ENCODE measurements around the gene CCDC88C.

Gene CCDC88C

DNA sequence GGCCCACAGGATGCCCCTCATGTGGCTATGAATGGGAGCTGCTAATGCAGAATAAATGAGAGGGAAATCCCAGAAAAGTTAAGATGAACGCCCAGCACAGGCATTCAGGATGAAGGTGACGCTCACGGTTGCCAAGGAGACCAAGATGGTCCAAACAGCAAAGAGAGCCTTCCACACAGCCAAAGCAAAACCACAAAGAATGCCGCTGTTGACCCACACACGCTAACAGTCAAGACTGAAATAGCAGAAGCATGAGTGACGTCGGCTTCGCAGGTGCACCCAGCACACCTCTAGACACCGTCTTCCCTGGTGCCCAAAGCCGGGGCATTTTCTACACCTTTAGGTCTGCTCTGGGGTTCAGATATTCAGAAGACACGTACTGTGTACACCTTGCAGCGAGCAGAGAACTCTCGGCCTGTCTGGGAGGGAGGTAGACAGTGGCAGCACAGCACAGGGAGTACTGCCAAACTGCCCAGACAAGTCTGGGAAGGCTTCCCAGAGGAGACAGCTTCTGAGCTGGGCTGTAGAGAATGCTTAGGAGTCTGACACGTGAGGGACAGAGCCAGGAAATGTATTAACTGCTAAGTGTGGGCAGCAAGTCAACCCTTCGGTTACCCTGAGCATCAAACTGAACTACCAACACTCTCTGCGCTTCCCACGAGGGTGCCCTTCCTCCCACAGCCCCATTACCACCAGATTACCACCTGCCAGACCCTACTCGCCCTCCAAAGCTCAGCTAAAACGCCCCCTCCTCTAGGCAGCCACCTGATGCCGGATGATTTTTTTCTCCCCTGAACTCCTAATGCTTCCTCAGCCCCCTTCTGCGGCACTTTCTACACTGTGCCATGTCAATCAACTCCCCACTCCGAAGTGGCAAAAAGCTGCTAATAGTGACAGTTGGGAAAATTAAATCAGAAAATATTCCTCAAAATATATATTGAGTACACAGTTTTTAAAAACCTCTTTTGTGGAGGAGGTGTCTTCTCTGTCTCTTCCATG lies 50.1 kb downstream of the CCDC88C start:
- in situ Hi-C loops (cut with MboI; ENCODE audit: low sequenced_read_pairs) = no loop called here

DNA sequence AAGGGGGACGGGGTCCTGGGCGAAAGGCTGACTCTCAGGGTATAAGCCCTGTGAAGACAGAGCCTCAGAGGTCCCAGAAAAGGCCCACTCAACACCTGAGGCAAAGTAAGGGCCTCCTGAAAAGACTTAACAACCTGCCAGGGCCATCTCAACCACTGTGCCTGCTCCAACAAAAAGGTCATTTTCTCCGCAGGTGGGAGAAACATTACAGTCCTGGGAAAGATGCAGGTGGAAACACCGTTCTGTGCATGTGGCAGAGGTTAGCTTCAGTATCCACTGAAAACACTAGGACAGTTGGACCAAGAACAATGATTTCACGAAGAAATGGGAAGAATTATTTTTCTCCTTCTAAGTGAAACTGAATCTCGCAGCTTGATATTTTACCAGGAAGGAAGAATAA lies 50.9 kb downstream of the CCDC88C start:
- in situ Hi-C loops (cut with MboI; ENCODE audit: low sequenced_read_pairs) = no loop called here

DNA sequence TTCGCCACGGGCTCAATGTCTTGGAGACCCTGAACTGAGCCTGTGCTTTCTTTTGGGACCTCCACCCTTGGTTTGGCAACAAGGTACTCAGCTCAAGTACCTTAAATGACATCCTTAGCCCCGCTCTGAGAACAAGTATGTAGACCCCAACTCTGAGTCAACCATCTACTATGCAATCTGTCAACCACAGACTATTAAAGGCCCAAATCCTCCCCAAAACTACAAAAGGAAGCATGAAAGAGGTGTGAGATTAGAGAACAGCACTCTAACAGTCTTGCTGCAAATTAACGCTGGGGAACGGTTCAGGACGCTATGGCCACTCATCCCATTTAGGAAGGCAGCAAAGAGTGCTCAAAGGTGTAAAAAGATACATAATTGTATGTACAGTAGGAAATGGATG lies 52.1 kb downstream of the CCDC88C start:
- in situ Hi-C loops (cut with MboI; ENCODE audit: low sequenced_read_pairs) = no loop called here

DNA sequence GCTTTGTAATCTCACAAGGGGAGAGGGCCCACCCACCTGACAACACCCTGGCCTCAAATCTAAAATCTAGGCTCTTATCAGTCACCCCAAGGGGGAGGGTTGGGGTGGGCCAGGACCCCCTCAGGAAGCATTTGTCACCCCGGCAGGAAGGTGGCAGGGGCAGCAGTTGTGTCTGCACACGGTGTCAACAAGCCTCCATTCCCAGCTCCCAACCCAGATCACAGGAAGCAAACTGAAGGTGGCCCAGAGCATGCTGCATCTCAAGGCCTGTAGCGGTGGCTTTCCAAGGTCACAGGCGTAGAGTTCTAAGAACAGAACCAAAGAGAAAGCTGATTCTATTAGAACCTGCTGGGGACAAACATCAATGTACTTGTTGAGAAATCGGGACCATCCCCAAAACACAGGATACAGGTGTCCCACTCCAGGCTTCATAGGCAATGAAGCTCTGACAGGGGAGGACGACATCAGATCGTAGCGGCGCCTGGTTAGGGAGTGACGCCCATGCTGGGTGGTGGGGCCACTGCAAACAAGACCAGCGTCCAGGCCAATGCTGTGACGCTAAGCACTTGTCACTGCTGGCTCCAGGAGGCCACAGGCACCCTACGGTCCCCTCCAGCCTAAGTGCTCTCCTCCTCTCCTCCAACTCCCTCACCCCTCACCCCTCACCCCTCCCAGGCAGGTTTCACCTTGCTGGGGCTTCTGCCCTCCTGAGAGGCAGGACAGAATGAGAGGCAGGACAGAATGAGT lies 52.9 kb downstream of the CCDC88C start:
- in situ Hi-C loops (cut with MboI; ENCODE audit: low sequenced_read_pairs) = no loop called here

DNA sequence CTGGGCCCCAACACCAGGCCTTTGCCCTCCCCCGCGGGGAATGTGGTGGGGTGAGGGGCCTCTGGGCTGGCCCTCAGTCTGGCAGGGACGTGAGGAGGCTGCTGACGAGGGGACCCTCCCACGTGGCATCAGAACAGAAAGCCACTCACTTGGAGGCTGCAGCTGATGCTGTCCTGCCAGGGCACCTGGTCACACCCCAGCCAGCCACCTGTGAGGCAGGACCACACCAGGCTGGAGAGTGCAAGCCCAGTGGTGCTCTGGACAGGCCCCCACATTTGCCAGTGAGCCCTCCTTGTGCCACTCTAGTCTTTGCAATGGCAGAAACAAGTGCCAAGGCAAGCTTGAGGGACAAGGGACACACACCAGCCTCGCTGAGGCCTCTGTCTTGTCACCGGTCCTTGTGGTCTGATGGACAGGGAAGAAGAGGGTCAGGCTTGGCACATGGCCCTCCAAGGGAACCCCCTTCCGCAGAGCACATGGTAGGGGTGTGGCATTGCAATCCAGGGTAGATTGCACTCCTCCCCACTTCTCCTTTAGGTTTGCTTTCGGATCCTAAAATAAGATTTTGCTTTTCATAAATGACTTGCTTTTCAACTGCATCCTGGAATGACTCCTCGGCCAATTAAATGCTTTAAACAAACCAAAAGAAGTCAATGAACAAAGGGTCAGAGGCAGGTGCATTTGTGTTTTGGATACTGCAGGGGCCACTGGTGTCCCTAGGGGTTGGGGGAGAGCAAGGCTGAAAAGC lies 53.7 kb downstream of the CCDC88C start:
- in situ Hi-C loops (cut with MboI; ENCODE audit: low sequenced_read_pairs) = no loop called here

DNA sequence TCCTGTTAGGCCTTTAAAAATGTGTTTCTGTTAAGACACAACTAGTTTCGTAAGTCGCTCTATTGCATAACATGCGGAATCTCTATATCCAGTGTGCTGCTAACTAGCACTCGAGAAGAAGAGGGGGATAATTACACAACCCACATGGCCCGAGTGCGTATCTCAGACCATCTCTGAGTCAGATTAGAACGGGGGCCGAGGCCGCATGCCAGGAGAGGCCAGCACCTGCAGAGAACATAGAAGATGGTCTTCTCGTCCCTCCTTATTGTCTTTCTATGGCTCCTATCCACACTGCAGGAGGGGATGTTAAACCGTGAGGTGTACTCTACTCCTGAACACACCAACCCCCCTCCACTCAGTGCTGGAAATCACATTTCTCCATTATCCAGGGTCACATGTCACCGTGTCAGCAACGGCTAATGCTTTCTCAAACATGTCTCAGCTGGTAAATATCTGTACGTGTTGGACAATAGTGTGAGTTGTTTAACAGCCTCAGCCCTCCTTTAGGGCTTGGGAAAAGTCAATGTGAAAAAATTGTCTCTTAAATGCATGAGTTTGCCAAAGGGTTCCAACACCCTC lies 56.3 kb downstream of the CCDC88C start:
- in situ Hi-C loops (cut with MboI; ENCODE audit: low sequenced_read_pairs) = no loop called here

DNA sequence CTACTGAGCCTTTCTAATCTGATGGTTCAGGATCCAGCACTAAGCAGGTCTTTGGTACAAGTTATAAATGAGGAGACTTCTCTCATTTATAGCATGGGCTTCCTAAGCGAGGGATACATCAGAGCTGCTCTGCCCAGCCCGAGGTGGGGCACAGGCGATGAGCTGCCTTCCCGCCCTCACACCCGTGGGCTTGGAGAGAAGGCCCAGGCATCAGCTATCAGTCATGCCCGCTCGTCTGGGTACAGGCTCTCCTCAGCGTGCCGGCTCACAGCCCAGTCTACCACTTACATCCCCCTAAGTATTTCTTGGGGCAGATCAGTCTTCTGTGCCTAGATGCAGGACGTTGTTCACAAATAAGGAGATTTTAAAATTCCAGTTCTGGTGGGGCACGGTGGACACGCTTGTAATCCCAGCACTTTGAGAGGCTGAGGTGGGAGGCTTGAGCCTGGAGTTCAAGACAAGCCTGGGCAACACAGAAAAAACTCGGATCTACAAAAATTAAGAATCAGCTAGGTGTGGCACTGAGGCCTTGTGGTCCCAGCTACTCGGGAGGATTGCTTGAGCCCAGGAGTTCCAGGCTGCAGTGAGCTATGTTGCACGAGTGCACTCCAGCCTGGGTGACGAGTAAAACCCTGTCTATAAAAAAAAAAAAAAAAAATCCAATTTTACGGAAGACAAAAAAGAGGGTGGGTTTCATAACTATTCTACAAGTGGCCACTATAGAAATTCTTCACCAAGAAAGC lies 57.0 kb downstream of the CCDC88C start:
- in situ Hi-C loops (cut with MboI; ENCODE audit: low sequenced_read_pairs) = no loop called here

DNA sequence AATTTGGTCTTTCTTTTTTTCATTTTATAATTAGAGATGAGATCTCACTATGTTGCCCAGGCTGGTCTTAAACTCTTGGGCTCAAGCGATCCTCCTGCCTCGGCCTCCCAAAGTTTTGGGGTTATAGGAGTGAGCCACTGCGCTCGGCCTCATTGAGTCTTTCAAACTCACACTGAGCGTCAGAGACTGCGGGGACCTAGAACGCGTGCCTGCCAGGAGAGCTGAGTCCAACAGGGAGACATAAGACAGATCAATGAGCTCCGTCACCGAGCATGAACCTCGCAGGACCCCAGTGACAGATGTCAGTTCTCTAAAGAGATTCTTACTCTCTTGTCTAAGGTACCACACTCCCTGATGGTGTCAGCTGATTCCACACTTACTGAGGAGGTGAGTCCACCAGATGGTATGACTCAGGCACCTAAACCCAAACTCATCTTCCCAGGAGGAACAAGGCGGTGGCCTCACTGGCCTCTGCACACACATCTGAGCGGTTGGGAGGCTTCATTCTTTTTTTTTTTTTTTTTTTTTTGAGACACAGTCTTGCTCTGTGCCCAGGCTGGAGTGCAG lies 58.9 kb downstream of the CCDC88C start:
- in situ Hi-C loops (cut with MboI; ENCODE audit: low sequenced_read_pairs) = no loop called here

DNA sequence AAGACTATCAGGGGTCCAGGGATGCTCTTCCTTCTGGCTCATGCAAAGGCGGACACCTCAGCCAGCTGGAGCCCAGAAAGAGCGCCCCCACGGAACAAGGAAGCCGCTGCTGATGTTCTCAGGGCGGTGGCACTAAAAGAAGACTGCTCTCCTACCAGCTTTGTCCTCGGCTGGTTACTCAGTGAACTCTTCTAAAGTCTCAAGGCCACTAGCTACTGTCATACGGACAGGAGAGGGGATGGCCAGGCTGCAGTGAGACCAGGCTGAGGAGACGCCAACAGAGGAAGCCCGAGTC lies 59.6 kb downstream of the CCDC88C start:
- in situ Hi-C loops (cut with MboI; ENCODE audit: low sequenced_read_pairs) = no loop called here

DNA sequence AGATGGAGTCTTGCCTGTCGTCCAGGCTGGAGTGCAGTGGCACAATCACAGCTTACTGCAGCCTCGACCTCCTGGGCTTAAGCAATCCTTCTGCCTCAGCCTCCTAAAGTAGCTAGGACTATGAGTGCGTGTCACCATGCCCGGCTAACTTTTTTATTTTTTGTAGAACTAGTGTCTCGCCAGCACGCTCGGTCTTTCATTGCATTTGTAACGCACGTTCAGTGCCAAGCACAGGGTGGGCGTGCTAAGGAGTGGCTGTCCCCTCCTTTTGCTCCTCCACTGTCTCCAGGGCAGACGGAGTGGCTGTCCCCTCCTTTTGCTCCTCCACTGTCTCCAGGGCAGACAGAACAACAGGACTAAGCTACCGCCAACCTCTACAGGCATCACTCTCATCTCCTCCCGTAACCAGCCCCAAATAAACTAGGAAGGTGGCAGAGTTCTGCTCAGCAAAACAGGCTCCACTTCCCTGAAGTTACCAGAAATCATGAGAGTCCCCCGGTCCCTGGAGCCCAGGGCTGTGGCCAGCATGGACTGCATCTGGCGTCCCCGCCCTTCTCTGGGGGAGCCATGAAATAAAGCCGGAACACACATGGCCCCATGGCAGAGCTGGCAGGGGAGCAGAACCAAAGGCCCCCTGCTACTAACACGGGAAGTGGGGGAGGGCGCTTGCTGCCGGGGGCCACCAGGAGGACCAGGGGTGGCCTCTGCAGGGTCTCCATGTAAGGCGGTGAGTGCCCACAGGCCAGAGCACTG lies 60.2 kb downstream of the CCDC88C start:
- in situ Hi-C loops (cut with MboI; ENCODE audit: low sequenced_read_pairs) = no loop called here

DNA sequence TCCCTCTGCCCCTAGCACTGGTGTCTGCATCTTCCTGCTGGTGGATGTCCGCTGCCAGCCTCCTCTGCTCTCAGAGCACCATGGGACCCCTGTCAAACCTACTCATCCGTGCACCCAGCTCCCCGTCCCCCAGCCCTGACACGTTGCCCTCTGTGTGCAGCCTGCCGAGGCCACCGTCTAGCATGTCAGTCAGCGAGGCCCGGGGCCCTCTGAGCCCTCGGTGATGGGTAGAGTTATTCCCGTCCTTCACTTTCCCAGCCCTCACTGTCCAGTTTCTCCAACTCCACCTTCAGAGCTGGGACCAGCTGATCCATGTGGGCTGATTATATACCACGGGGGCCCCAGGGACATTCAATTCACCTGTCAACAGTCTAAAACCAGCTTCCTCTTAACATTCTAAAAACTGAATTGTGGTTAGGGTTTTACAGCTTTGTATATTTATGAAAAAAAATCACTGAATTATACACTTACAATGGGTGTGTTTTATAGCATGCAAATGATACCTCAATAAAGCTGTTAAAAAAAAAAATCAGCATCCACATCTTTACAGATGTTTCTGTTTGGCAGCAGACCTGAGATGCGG lies 61.3 kb downstream of the CCDC88C start:
- in situ Hi-C loops (cut with MboI; ENCODE audit: low sequenced_read_pairs) = no loop called here

DNA sequence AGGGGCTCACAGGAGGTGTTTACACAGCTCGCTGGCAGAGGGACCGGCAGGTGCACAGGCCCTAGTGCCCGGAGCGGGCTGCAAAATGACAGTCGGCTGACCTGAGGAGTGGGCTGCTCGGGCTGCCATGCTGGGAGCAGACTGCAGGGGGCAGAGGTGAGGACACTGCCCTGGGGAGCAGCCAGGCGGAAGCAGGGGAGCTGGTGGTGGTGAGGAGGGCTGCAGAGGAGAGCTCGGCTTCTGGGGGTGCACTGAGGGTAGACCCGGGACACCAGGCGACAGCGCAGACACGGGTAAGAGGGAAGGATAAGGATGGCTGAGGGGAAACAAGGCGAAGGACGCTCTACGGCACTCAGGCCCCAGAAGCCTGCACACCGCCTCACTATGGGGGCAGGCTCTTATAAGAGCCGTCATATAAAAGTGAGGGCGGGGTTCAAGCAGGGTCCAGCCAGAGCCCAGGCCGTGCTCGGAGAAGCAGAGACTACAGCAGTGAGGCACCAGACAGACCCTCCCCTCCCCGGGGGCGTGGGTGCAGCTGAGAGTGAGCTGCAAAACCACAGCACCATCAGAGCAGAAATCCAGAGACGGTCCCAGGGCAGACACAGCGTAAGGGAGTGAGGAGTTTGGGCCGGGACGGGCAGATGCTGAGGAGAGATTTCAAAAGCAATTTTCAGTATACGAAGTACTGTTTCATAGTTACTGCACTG lies 62.5 kb downstream of the CCDC88C start:
- in situ Hi-C loops (cut with MboI; ENCODE audit: low sequenced_read_pairs) = no loop called here

DNA sequence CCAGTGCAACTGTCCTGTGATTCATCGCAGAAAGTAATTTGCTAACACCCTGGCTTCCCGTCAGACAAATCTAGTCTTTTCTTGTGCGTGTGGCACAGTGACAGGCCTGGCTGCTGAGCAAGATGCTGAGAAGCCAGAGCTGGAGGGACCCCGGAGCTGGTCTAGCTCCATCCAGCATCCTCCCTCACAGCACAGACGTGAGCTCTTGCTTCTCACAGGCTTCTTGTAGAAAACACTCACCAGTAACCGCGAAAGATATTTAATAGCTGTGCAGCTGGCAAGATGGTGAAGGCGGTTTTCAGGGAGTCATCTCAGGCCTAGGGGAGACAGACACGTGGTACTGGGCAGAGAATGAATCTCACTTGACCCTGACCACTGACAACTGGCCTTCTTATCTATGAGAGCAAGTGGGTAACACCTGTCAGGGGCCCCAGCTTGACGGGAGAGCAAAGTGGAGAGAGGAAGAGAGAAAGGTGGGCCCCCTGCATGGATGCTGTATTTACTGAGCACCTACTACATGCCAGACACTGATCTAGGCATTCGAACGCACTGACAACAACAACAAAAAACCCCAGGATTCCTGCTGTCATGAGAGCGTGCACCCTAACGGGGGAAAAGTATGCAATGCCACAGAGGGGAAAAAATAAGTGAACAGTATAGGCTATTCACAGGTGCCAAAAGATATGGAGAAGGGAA lies 63.3 kb downstream of the CCDC88C start:
- in situ Hi-C loops (cut with MboI; ENCODE audit: low sequenced_read_pairs) = no loop called here

DNA sequence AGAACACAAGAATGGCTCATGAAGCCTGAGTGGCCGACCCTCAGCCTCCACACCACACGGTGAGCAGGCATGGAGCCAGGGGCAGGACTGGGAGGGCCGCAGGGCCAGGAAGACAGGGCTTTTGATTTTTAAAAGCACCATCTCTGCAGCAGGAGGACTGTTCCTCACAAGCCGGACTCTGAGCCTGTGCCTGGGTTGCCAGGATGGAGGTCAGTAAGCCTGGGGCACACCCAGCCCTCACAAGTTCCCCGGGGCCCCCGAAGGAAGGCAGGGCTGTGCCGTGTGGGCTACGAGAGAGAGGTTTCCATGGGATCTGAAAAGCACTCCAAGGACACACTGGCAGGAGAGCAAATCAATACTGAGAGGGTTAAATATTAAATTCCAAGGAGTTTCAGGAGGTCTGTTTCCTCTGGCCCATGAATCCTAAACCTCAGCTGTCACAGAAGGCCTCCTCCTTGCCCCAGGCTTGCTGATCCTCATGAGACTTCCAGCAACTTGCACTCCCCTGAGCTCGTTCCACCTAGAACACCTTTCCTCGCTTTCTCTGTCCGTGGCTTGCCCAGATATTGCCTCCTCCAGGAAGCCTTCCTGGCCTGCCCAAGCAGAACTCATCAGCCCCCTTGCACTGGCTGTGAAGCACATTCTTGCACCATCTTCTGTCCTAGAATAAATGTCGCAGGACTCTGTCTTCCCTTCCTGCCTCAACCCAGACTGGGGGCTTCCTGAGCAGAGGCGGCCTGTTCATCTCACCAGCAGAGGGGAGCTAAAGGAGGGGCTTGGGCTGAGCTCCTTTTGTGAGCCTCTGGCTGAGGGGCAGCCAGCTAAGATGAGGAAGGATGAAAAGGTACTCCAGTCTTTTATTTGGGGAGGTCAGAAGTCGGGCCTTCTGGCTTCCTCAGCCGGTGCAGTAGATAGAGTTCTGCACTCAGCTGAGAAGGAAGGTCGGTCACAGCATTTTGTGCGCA lies 64.6 kb downstream of the CCDC88C start:
- in situ Hi-C loops (cut with MboI; ENCODE audit: low sequenced_read_pairs) = no loop called here

DNA sequence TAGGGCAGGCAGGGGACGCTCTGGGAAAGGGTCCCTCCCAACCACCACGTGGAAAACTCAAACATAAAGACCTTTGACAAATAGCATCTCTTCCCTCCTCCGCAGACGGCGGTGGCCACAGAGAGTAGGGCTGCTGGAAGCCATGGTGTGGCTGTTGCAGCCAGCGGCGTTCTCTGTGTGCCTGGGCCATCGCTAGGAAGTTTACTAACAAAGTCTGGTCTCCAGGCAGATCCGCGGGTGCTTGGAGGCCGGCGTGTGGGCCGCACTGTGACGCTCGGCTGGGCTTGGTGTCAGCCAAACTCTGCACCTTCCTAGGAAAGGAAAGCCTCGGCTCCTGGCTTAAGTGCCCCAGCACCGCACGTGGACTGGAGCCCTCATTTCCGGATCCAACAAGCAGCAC lies 65.6 kb downstream of the CCDC88C start:
- in situ Hi-C loops (cut with MboI; ENCODE audit: low sequenced_read_pairs) = no loop called here

DNA sequence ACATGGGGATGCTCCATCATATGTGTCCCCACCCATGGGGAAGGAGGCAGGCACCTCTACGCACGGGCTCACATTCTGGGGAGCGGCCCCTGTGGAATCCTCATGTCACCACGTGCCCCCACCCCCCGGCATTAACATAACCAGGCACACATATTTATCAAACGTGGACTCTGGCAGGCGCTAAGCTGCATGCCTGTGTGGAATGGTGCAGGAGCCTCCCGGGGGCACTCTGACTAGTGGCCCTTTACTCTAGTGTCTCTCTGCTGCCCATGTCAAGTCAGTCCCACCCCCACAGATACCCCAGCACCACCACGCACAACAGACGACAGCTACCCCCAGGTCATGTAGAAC lies 66.1 kb downstream of the CCDC88C start:
- in situ Hi-C loops (cut with MboI; ENCODE audit: low sequenced_read_pairs) = no loop called here

Data from hTERT RPE-1 (cell line).